Nephron (organoid): Measurements from ENCODE around the gene GLT6D1.

Experiments
- H3K27ac Mint-ChIP-seq, 3 experiments: 2 replicates each; pipeline ENCODE4 v1.8.0; 2020; ENCODE audit warnings: mixed read lengths in 3 of 3, mild to moderate bottlenecking in 2 of 3, moderate library complexity in 1 of 3
- H3K27me3 Mint-ChIP-seq: 2 replicates; pipeline ENCODE4 v1.8.0; 2021; ENCODE audit warnings: low read depth, mild to moderate bottlenecking, moderate library complexity, mixed read lengths
- H3K36me3 Mint-ChIP-seq: 2 replicates; pipeline ENCODE4 v1.8.0; 2020; ENCODE audit warnings: low read depth, mixed read lengths
- H3K4me1 Mint-ChIP-seq: 2 replicates; pipeline ENCODE4 v1.8.0; 2020; ENCODE audit warnings: mixed read lengths
- H3K4me3 Mint-ChIP-seq, 3 experiments: 2 replicates each; pipeline ENCODE4 v1.8.0; 2020; ENCODE audit warnings: mild to moderate bottlenecking in 3 of 3, mixed read lengths in 3 of 3, moderate library complexity in 2 of 3
- H3K9me3 Mint-ChIP-seq: 2 replicates; pipeline ENCODE4 v1.8.0; 2020; ENCODE audit warnings: mixed read lengths
- TF ChIP-seq, protein P1 (sequence below), 3 experiments: fragments of 200-600 bp; sonication (generic); IDR thresholded peaks; one replicate each; pipeline ENCODE4 v1.5.0; 2021; ENCODE audit warnings: antibody characterized with exemption in 3 of 3; ENCODE audit not compliant: unreplicated experiment in 3 of 3

Gene GLT6D1

DNA sequence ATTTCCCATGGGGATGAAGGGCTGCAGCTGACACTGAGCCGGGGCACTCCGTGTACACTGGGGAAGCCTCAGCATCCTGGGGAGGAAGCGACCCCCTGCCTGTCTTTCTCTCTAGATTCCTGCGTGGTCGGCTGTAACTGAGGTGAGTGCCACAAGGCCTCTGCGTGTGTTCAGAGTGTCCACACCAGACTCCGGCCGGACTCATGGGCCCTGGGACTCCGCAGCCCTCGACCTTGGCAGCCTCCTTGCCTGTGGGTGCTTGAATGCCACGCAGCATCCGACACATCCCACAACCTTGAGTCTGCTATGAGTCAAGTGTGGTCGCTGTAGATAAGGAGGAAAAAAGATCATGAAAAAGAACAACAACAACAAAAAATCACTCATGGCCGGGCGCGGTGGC lies 54.4 kb downstream of the GLT6D1 start:
- Mint-ChIP-seq H3K27ac (no peak overlapping the region), H3K36me3 (no peaks in the 10 kb centered on the region), H3K9me3 (no peaks in the 10 kb centered on the region), H3K4me3 (no peak overlapping the region), H3K27me3 (peaks cover 5% of the 10 kb centered on the region), H3K4me1 (no peaks in the 10 kb centered on the region)
- TF ChIP-seq, protein P1, sequence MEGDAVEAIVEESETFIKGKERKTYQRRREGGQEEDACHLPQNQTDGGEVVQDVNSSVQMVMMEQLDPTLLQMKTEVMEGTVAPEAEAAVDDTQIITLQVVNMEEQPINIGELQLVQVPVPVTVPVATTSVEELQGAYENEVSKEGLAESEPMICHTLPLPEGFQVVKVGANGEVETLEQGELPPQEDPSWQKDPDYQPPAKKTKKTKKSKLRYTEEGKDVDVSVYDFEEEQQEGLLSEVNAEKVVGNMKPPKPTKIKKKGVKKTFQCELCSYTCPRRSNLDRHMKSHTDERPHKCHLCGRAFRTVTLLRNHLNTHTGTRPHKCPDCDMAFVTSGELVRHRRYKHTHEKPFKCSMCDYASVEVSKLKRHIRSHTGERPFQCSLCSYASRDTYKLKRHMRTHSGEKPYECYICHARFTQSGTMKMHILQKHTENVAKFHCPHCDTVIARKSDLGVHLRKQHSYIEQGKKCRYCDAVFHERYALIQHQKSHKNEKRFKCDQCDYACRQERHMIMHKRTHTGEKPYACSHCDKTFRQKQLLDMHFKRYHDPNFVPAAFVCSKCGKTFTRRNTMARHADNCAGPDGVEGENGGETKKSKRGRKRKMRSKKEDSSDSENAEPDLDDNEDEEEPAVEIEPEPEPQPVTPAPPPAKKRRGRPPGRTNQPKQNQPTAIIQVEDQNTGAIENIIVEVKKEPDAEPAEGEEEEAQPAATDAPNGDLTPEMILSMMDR (IDR thresholded peaks at IDR 0.05; ENCODE audit: unreplicated experiment in 3 of 3): no peak

DNA sequence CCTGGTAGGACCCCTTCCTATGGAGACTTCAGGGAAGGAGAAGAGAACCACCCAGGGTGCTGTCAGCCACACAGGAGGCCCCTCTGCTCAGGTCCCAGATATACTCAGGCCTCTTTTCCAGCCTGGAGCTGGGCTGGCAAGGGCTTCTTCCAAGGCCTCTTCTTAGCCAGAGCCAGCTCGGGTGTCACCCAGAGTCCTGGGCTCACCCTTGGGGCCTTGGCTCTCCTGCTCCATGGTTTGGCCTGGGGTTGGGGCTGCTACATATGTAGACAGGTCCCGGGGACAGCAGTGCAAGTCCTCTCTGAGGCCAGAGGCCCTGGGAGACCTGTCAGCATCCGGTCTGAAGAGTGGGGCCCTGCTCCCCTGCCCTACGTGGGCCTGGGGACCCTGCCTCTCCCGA lies 55.0 kb downstream of the GLT6D1 start:
- peaks cover 5% of the 10 kb centered on the region for H3K27me3 Mint-ChIP-seq
- H3K27ac Mint-ChIP-seq: no peak overlapping the region
- H3K9me3 Mint-ChIP-seq: no peaks in the 10 kb centered on the region
- no peak overlapping the region for H3K4me3 Mint-ChIP-seq
- no peaks in the 10 kb centered on the region for H3K36me3 Mint-ChIP-seq
- TF ChIP-seq, protein P1 (IDR thresholded peaks at IDR 0.05; ENCODE audit: unreplicated experiment in 3 of 3): no peak
- no peaks in the 10 kb centered on the region for H3K4me1 Mint-ChIP-seq

DNA sequence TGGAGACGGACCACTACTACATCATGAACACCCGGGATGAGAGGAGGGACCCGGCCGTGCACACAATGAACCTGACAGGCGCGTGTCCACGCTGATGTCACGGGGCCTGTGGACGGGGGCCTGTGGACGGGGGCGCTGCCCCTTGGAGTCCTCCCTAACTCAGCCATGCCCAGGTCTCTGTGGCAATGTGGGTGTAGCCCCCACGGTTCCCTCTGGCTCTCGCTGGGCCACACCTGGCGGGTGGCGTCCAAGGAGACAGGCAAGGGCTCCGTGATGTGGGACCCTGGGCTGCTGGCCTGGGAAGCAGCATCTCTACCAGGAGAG lies 55.7 kb downstream of the GLT6D1 start:
- Mint-ChIP-seq H3K9me3 (no peaks in the 10 kb centered on the region), H3K27ac (no peak overlapping the region), H3K4me1 (no peaks in the 10 kb centered on the region), H3K4me3 (no peak overlapping the region), H3K36me3 (no peaks in the 10 kb centered on the region), H3K27me3 (peaks cover 5% of the 10 kb centered on the region)
- TF ChIP-seq, protein P1 (IDR thresholded peaks at IDR 0.05; ENCODE audit: unreplicated experiment in 3 of 3): no peak

DNA sequence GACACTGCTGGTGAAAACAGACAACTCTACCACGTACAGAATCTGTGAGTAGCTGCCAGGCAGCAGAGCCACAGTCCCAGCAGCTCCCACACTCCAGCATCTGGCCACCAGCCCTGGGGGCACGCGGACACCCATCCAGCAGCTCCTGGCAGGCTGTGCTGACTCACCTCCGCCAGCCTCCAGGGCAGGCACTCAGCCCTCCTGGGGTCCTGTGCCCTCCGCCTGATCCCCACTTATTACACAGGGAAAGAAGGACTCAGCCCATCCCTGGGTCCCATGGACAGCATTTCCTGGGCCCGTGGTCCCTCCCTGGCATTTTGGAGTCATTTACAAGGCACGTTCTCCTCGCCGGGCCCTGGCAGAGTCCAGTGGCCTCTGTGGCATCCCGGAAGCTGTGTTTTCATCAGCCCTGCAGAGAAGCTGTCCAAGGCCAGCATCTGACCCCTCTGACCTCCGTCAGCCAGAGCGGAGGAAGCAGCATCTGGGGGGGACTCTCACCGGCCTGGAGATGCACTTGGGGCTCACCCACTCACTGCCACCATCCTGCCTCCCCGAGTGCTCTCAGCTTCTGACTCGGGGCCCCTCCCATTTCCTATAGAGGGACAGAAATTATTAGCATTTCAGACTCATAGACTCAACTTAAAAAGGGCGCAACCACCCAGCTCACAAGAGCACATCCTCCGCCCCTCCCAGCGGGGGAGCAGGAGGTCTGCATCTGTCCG lies 56.2 kb downstream of the GLT6D1 start:
- Mint-ChIP-seq H3K4me1 (no peaks in the 10 kb centered on the region), H3K4me3 (no peak overlapping the region), H3K27ac (no peak overlapping the region), H3K9me3 (no peaks in the 10 kb centered on the region), H3K36me3 (no peaks in the 10 kb centered on the region), H3K27me3 (peaks cover 5% of the 10 kb centered on the region)
- TF ChIP-seq, protein P1 (IDR thresholded peaks at IDR 0.05; ENCODE audit: unreplicated experiment in 3 of 3): no peak

DNA sequence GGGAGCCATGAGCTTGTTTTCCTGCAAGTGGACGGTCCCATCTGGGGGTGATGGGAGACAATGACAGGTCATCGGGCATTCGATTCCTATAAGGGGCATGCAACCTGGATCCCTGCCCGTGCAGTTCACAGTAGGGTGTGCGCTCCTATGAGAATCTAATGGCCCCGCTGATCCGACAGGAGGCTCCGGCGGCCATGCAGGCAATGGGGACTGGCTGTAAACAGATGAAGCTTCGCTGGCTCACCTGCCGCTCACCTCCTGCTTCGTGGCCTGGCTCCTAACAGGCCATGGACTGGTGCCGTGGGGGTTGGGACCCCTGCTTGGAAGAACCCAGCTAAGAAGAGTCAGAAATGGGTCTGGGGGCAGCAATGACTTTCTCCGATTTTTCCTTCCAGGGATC lies 56.8 kb downstream of the GLT6D1 start:
- Mint-ChIP-seq H3K4me1 (no peaks in the 10 kb centered on the region), H3K9me3 (no peaks in the 10 kb centered on the region), H3K4me3 (no peak overlapping the region), H3K27ac (no peak overlapping the region), H3K36me3 (no peaks in the 10 kb centered on the region), H3K27me3 (peaks cover 5% of the 10 kb centered on the region)
- TF ChIP-seq, protein P1 (IDR thresholded peaks at IDR 0.05; ENCODE audit: unreplicated experiment in 3 of 3): no peak
